HepG2 (cell line): ENCODE data around the gene ICAM5.

Experiments
- ARID2 ChIP-seq: sonication (generic); formaldehyde crosslinking; IDR thresholded peaks from 2 replicates; pipeline ENCODE4 v1.8.1; 2022; ENCODE audit warnings: mild to moderate bottlenecking, missing genetic modification reagents, borderline replicate concordance
- CREB1 ChIP-seq, 2 experiments: fragments of 450-650 bp in 1 of 2; IDR thresholded peaks; 2 replicates each; pipeline ENCODE4 v1.6.1; 2016 to 2017; ENCODE audit warnings: control low read depth in 1 of 2, mild to moderate bottlenecking in 1 of 2, missing compliant biosample characterization in 1 of 2, missing genetic modification characterization in 1 of 2
- CTCF ChIP-seq: sonication (generic); formaldehyde crosslinking; IDR thresholded peaks from 2 replicates; pipeline ENCODE4 v1.5.0; 2020; ENCODE audit warnings: mild to moderate bottlenecking, missing genetic modification reagents, moderate library complexity
- MXD4 ChIP-seq: IDR thresholded peaks from 2 replicates; pipeline ENCODE4 v1.6.1; 2016; ENCODE audit warnings: mild to moderate bottlenecking, missing biosample characterization, missing genetic modification reagents
- POLR2AphosphoS5 ChIP-seq: IDR thresholded peaks from 2 replicates; pipeline ENCODE4 v1.6.1; 2012; ENCODE audit warnings: low read depth, low read length
- TRIM24 ChIP-seq: sonication (generic); formaldehyde crosslinking; IDR thresholded peaks from 2 replicates; pipeline ENCODE4 v1.8.0; 2022; ENCODE audit warnings: mild to moderate bottlenecking, missing genetic modification reagents
- TF ChIP-seq, protein P1 (sequence below): sonication (generic); formaldehyde crosslinking; IDR thresholded peaks from 2 replicates; pipeline ENCODE4 v1.5.0; 2020; ENCODE audit warnings: mild to moderate bottlenecking, low read depth, missing genetic modification reagents, borderline replicate concordance
- TF ChIP-seq, protein P2 (sequence below): sonication (generic); formaldehyde crosslinking; IDR thresholded peaks from 2 replicates; pipeline ENCODE4 v1.5.0; 2020; ENCODE audit warnings: missing genetic modification reagents
- TF ChIP-seq, protein P3 (sequence below): IDR thresholded peaks from 2 replicates; pipeline ENCODE4 v1.6.1; 2016

GRCh38 chr19:10290357-10290875 is 664 bp downstream of the ICAM5 start:
- no peak for TF ChIP-seq MXD4
- TF ChIP-seq, protein P1, sequence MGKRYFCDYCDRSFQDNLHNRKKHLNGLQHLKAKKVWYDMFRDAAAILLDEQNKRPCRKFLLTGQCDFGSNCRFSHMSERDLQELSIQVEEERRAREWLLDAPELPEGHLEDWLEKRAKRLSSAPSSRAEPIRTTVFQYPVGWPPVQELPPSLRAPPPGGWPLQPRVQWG (CRISPR knock-in tag) = no peak
- TF ChIP-seq, protein P2, sequence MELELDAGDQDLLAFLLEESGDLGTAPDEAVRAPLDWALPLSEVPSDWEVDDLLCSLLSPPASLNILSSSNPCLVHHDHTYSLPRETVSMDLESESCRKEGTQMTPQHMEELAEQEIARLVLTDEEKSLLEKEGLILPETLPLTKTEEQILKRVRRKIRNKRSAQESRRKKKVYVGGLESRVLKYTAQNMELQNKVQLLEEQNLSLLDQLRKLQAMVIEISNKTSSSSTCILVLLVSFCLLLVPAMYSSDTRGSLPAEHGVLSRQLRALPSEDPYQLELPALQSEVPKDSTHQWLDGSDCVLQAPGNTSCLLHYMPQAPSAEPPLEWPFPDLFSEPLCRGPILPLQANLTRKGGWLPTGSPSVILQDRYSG (CRISPR knock-in tag) = no peak
- TF ChIP-seq CTCF = no peak
- no peak for TF ChIP-seq CREB1 (IDR thresholded peaks at IDR 0.05)
- no peak for TF ChIP-seq CREB1 (CRISPR knock-in tag; IDR thresholded peaks at IDR 0.05)
- TF ChIP-seq, protein P3, sequence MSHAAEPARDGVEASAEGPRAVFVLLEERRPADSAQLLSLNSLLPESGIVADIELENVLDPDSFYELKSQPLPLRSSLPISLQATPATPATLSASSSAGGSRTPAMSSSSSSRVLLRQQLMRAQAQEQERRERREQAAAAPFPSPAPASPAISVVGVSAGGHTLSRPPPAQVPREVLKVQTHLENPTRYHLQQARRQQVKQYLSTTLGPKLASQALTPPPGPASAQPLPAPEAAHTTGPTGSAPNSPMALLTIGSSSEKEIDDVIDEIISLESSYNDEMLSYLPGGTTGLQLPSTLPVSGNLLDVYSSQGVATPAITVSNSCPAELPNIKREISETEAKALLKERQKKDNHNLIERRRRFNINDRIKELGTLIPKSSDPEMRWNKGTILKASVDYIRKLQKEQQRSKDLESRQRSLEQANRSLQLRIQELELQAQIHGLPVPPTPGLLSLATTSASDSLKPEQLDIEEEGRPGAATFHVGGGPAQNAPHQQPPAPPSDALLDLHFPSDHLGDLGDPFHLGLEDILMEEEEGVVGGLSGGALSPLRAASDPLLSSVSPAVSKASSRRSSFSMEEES (CRISPR knock-in tag) = no peak
- TF ChIP-seq ARID2 (CRISPR knock-in tag) = no peak
- TF ChIP-seq POLR2AphosphoS5 = no peak
- no peak for TF ChIP-seq TRIM24
